Esophagus squamous epithelium (tissue), 5 donors: Measurements from ENCODE around the gene OR6B3. TPM values are rescaled to one million over a fixed set of nuclear protein-coding genes. Genes with fewer than 3 reads are reported as not detected.

Source experiments
- DNase-seq: peaks from one replicate; lab custom pipeline; 2025; lab: John Stamatoyannopoulos, UW
- H3K27ac ChIP-seq, 4 donors: fragments of 200-600 bp; sonication (generic); one replicate each; pipeline ENCODE4 v1.5.1; 2016 to 2019; ENCODE audit warnings: mild to moderate bottlenecking in 1 of 4
- H3K27me3 ChIP-seq, 4 donors: fragments of 200-600 bp; sonication (generic); 1 replicate in 3 of 4; 2 replicates in 1 of 4; pipeline versions ENCODE4 v1.5.1 to v1.6.0; 2017 to 2021; ENCODE audit warnings: antibody characterized with exemption in 1 of 4
- H3K36me3 ChIP-seq, 3 donors: fragments of 200-600 bp; sonication (generic); one replicate each; pipeline ENCODE4 v1.5.1; 2016 to 2019
- H3K4me1 ChIP-seq, 3 donors: fragments of 200-600 bp; sonication (generic); one replicate each; pipeline ENCODE4 v1.5.1; 2017 to 2019
- H3K4me3 ChIP-seq, 4 donors: fragments of 200-600 bp; sonication (generic); 1 replicate in 3 of 4; 2 replicates in 1 of 4; pipeline ENCODE4 v1.5.1; 2016 to 2019; ENCODE audit warnings: mild to moderate bottlenecking in 2 of 4, moderate library complexity in 1 of 4
- H3K9me3 ChIP-seq, 3 donors: fragments of 200-600 bp; sonication (generic); one replicate each; pipeline ENCODE4 v1.5.1; 2016 to 2019
- CTCF ChIP-seq, 6 experiments: fragments of 450-650 bp in 4 of 6; fragments of 200-600 bp in 2 of 6; sonication (generic) in 2 of 6; IDR thresholded peaks; one replicate each; pipeline ENCODE4 v1.5.1; 2016 to 2019; ENCODE audit warnings: antibody characterized with exemption in 6 of 6, mild to moderate bottlenecking in 4 of 6, moderate library complexity in 4 of 6
- POLR2A ChIP-seq, 4 donors: fragments of 450-650 bp; IDR thresholded peaks; one replicate each; pipeline ENCODE4 v1.6.1; 2017; ENCODE audit warnings: antibody characterized with exemption in 4 of 4, mild to moderate bottlenecking in 4 of 4, moderate library complexity in 3 of 4
- WGBS, 2 donors: methylation state at CpG; one replicate each; pipeline ENCODE4 v1.1.5; 2018; 5-methylcytosine and 5-hydroxymethylcytosine counted together
- intact Hi-C: fragments of 100-400 bp; cut with DNase I; formaldehyde crosslinking; loops from one replicate; pipeline ENCODE4 v1.15.0; 2022
- total RNA-seq, 4 donors: library from RNA; depleted of rRNA; stranded (reverse); fragments of >200 nt; gene quantifications; one replicate each; pipeline ENCODE4 v1.1.0, GENCODE V29; 2016
- donor health status: DM: yes; HTN: yes; CAD: no.

OR6B3 gene
- total RNA-seq, 4 donors from 2014 or later, result not detected

DNA sequence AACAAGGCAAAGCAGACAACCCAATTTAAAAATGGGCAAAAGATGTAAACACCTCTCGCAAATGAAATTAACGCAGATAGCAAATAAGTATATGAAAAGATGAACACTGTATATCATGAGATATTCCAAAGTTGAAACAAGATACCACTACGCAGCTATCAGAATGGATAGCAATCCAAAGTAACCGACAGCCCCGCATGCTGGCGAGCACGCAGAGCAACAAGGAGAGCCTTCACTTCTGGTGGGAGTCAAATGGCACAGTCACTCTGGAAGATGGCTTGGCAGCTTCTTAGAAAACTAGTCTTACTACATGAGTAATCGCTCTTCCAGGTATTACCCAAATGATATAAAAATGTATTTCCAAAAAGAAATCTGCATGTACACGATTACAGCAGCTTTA lies 29.5 kb downstream of the OR6B3 start:
- Histone ChIP-seq H3K27ac (no peak overlapping the region), H3K4me3 (peak overlapping the region in 2 of 4 donors; percentile 76 to 97), H3K27me3 (no peaks in the 10 kb centered on the region), H3K9me3 (no peaks in the 10 kb centered on the region), H3K36me3 (peaks cover 12 to 25% (median 13%) of the 10 kb centered on the region in 3 donors), H3K4me1 (peaks cover 9 to 33% (median 14%) of the 10 kb centered on the region in 3 donors)
- 70 to 73% methylated on average over 9 of the region's 9 CpGs for WGBS, 2 donors
- DNase-seq, result no peak
- no peak for TF ChIP-seq CTCF (IDR thresholded peaks at IDR 0.05)
- TF ChIP-seq POLR2A (IDR thresholded peaks at IDR 0.05), result no peak
- intact Hi-C loops, result no loop called here

DNA sequence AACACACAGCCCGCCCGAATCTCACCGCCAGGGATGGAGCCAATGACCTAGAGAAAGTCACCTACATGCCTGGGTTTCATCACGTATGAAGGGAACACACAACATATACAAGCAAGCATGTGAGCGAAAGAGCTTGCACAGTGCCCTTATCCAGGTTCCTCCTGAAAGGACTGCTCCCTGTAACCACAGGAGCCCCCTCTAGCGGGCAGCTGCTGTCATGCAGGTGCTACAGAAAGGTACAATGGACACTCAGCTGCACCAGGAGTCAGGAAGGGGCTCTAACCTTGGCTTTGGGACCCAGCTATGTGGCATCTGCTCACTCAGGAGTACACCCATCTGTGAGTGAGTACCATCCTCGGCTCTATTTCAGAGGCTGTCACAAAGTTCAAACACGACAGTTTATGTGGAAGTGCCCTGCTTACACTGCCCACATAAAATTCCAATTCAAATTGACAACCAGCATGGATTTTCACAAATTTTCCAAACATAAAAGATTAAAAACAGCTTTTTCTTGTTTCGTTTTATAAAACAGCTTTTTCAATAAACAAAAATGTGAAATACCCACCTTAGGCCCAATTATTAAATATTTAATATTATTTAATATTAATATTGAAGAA lies 31.7 kb downstream of the OR6B3 start:
- H3K36me3 ChIP-seq, result peaks cover 25 to 47% (median 32%) of the 10 kb centered on the region in 3 donors
- no peaks in the 10 kb centered on the region for H3K9me3 ChIP-seq
- H3K4me1 ChIP-seq, result peaks cover 9 to 33% (median 14%) of the 10 kb centered on the region in 3 donors
- WGBS, 2 donors, result 39 to 58% methylated on average over 3 to 9 of the region's 9 CpGs
- H3K27me3 ChIP-seq, result no peaks in the 10 kb centered on the region
- H3K4me3 ChIP-seq, result no peak overlapping the region
- intact Hi-C loops, result no loop called here
- DNase-seq, result no peak
- TF ChIP-seq POLR2A (IDR thresholded peaks at IDR 0.05) (no peak), CTCF (IDR thresholded peaks at IDR 0.05) (peak; percentile 41 to 76 (median 62))
- no peak overlapping the region for H3K27ac ChIP-seq

DNA sequence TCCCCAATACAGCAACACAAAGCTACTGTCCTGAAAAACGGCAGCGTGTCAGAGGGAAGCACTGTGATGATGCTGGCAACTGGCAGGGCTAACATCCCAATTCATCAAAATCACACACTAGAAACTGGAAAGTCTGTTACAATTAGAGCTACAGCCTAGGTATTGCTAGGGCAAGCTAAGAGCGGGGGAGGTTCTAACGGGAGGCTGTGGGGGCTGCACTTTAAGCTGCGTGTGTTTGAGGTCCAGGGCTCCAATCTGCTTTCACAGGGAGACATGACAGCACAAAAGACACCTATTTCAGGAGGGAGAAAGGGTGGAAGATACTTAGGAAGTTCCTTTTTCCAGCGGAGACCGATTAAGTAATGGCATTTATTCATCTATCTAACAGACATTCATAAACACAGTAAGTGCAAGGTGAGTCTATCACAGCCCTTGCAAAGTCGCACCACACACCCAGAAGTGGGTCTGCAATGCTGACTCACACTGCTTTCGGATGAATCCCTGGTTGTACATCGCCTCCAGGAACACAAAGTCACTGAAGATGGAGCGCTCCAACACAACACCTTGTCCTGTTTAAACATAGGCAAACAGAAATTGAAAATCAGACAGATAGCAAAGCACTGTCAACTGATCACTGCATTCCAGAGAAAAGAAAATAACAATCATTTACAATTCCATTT lies 35.1 kb downstream of the OR6B3 start:
- intact Hi-C loops, result no loop called here
- Histone ChIP-seq H3K4me3 (no peak overlapping the region), H3K36me3 (peaks cover 39 to 81% (median 49%) of the 10 kb centered on the region in 3 donors), H3K27me3 (no peaks in the 10 kb centered on the region), H3K27ac (no peak overlapping the region), H3K4me1 (peaks cover 0 to 17% (median under 1%) of the 10 kb centered on the region in 3 donors), H3K9me3 (no peaks in the 10 kb centered on the region)
- WGBS, 2 donors, result 92 to 94% methylated on average over 9 of the region's 11 CpGs
- DNase-seq, result no peak
- TF ChIP-seq POLR2A (IDR thresholded peaks at IDR 0.05), result no peak
- TF ChIP-seq CTCF (IDR thresholded peaks at IDR 0.05), result no peak

DNA sequence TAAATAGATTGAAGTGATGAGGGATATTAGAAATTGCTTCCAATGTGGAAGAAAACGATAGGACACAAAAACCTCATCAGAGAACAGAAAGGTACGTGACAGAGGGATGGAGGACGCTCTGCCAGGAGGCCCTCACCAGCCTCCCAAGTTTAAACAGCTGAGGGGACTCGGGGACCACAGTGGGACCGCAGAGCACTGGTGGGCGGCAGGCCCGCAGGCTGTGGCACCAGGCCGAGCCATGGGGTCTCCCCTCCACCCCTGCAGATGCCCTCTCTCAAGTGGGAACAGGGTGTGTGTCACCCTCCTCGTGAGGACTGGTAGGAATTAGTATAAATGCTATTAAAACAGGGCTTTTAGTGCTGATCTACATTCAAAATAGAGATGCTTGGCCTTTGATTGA lies 39.0 kb downstream of the OR6B3 start:
- H3K27me3 ChIP-seq, result no peaks in the 10 kb centered on the region
- H3K36me3 ChIP-seq, result peaks cover 42 to 100% (median 45%) of the 10 kb centered on the region in 3 donors
- WGBS, 2 donors, result 93 to 96% methylated on average over 9 of the region's 9 CpGs
- TF ChIP-seq POLR2A (IDR thresholded peaks at IDR 0.05) (no peak), CTCF (IDR thresholded peaks at IDR 0.05) (no peak)
- intact Hi-C loops, result no loop called here
- DNase-seq, result no peak
- H3K4me1 ChIP-seq, result no peaks in the 10 kb centered on the region
- H3K9me3 ChIP-seq, result no peaks in the 10 kb centered on the region
- no peak overlapping the region for H3K27ac ChIP-seq
- no peak overlapping the region for H3K4me3 ChIP-seq

DNA sequence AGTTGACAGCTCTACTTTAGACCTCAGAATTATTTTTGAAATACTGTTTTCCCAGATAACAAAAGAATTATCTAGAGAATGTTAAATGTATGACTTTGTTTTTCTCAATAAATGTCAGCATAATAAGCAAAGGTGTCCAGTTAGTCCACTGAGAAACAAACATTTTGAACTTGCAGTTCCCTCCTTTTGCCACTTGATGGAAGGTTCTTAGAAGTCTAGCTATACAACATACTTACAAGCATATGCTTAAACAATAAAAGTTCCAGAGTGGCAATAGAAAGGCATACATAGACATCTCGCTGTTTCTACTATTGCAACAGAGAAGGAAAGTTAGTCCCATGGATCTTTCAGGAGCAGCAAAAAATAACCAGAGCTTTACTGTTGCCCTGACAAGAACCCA lies 40.0 kb downstream of the OR6B3 start:
- Histone ChIP-seq H3K36me3 (peaks cover 33 to 100% (median 46%) of the 10 kb centered on the region in 3 donors), H3K9me3 (no peaks in the 10 kb centered on the region), H3K4me1 (no peaks in the 10 kb centered on the region), H3K27me3 (no peaks in the 10 kb centered on the region), H3K4me3 (no peak overlapping the region), H3K27ac (no peak overlapping the region)
- no peak for DNase-seq
- 90 to 94% methylated on average over 1 of the region's 1 CpG for WGBS, 2 donors
- no peak for TF ChIP-seq POLR2A (IDR thresholded peaks at IDR 0.05)
- TF ChIP-seq CTCF (IDR thresholded peaks at IDR 0.05), result peak in 3 of 6 experiments; percentile 21 to 46 (median 31)
- intact Hi-C loops, result no loop called here
